ENCODE results near the gene SUGP1.
A peak's percentile ranks its signal among the peaks of the same experiment; 100 is the strongest.

SUGP1 gene

GRCh38 chr19:19319732-19320360 lies 463 bp downstream of the SUGP1 start:
- H3K4me3 ChIP-seq (ENCODE audit: low read length) = peak overlapping the region; percentile 94
- TF ChIP-seq CTCF (IDR thresholded peaks at IDR 0.05; ENCODE audit: insufficient read depth, low read depth, low read length, missing control alignments) = no peak
- DNase-seq (ENCODE audit: low read depth) = no peak

- no peak for TF ChIP-seq CTCF (IDR thresholded peaks at IDR 0.05; ENCODE audit: insufficient read depth, low read depth, low read length, missing control alignments)
- no peak for DNase-seq (ENCODE audit: low read depth)
- no peak overlapping the region for H3K4me3 ChIP-seq (ENCODE audit: low read length)
Measured at GRCh38 chr19:19316082-19316481, 4.2 kb downstream of the SUGP1 start.

DNA sequence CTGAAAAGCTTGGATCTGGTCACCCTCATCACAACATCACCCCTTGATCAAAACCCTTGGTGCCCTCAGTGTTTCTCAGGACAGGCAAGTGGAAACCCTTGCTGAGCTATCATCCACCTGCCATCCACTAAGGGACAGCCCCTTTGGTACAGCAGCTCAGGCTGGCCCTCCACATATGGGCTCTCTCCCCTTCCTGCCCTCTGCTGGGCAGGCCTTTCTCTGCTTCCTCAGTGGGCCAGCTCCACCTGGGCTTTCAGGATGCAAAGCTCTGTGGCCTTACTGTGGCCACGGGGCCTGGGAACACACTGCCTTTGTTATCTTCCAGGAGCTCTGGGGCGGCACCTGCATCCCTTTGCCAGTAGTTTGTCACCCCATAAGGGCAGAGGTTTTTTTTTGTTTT lies 4.9 kb downstream of the SUGP1 start:
- TF ChIP-seq CTCF (IDR thresholded peaks at IDR 0.05; ENCODE audit: insufficient read depth, low read depth, low read length, missing control alignments) = no peak
- no peak overlapping the region for H3K4me3 ChIP-seq (ENCODE audit: low read length)
- DNase-seq (ENCODE audit: low read depth) = no peak

DNA sequence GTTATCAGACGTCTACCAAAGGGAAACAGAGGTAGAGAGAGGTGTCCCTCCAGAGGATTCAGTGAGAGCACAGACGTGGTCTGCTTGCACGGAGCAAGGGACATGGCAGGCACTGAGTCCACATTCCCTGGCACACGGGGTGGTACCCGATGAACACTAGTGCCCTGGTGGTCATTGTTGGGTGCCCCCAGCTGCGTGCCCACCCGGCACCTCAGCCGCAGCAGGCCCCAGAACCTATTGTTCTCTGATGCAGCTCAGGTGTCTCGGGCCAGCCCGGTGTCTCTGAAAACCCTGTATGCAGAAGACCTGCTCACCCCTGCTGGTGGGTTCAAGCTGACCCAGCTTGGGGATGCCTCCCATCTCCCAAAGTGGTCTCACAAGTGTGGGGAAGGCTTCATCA lies 11.9 kb downstream of the SUGP1 start:
- H3K4me3 ChIP-seq (ENCODE audit: low read length) = no peak overlapping the region
- DNase-seq (ENCODE audit: low read depth) = no peak
- no peak for TF ChIP-seq CTCF (IDR thresholded peaks at IDR 0.05; ENCODE audit: insufficient read depth, low read depth, low read length, missing control alignments)

DNA sequence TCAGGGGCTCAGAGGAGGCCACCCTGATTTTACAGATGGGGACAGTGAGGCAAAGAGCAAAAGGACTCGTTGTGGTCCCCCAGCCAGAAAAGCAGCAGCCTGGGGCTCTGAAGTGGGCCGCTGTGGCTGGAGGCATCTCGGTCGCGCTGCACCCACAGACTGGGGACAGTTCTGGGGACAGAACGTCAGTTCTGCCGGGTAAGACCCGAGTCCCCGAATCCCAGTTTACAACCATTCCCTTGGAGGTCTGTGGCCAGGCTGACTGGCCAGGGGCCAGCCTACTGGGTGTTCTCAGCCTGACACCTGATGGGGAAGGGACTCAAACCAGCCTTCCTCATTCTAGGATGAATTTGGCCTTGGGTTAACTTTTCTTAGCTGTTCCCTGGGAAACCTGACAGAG lies 14.1 kb downstream of the SUGP1 start:
- H3K4me3 ChIP-seq (ENCODE audit: low read length) = no peak overlapping the region
- TF ChIP-seq CTCF (IDR thresholded peaks at IDR 0.05; ENCODE audit: insufficient read depth, low read depth, low read length, missing control alignments) = no peak
- no peak for DNase-seq (ENCODE audit: low read depth)

DNA sequence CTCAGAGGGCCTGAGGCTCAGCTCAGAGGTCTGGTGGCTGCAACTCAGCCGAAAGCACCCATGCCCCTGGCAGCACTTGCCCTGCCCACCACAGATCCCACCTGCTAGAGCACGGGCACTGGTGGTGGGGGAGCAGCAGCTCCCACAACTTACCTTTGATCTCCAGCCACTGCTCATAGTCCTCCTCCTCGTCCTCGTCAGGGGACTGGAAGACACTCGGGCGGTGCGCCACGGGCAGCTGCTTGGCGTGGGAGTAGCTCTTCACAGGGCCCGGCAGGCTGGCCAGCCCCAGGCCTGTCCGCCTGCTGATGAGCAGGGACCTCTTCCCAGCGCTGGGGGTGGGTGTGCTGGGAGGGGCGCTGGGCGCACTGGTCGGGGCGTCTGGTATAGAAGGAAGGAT lies 14.6 kb downstream of the SUGP1 start:
- DNase-seq (ENCODE audit: low read depth) = no peak
- no peak overlapping the region for H3K4me3 ChIP-seq (ENCODE audit: low read length)
- TF ChIP-seq CTCF (IDR thresholded peaks at IDR 0.05; ENCODE audit: insufficient read depth, low read depth, low read length, missing control alignments) = no peak

GRCh38 chr19:19305066-19305465 lies 15.2 kb downstream of the SUGP1 start:
- no peak for DNase-seq (ENCODE audit: low read depth)
- H3K4me3 ChIP-seq (ENCODE audit: low read length) = no peak overlapping the region
- TF ChIP-seq CTCF (IDR thresholded peaks at IDR 0.05; ENCODE audit: insufficient read depth, low read depth, low read length, missing control alignments) = no peak

Measured in epithelial cell of esophagus (primary cell).